DOHH2 (cell line): Measurements from ENCODE around the gene B3GALT5.

Experiments used
- EZH2phosphoT487 ChIP-seq: fragments of 200-600 bp; sonication (generic); IDR thresholded peaks from 2 replicates; pipeline ENCODE4 v1.6.1; 2017; ENCODE audit warnings: borderline replicate concordance, mild to moderate bottlenecking, antibody characterized with exemption, low read length, moderate library complexity, mixed read lengths
- TF ChIP-seq, protein P1 (sequence below): fragments of 200-600 bp; sonication (generic); IDR thresholded peaks from one replicate; pipeline ENCODE4 v1.5.1; 2014; ENCODE audit warnings: antibody characterized with exemption, mild to moderate bottlenecking, low read depth, low read length; ENCODE audit not compliant: poor library complexity, severe bottlenecking

DNA sequence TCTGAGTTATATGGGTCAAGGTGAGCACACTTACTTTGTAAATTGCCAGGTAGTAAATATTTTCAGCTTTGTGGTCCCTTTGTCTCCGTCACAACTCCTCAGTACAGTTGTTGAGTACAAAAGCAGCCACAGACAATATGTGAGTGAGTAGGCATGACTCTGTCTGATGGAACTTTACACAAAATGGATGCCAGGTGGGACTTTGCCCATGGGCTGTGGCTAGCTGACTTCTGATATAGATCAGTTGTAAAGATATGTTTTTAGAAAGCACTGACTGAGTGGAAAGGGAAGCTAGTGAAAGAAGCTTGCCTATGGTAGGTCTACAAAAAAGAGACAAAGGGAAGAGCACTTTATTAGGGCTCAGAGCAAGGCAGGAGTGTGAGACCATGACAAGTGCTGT is 109.1 kb downstream of the B3GALT5 start:
- TF ChIP-seq EZH2phosphoT487: no peak
- TF ChIP-seq, protein P1, sequence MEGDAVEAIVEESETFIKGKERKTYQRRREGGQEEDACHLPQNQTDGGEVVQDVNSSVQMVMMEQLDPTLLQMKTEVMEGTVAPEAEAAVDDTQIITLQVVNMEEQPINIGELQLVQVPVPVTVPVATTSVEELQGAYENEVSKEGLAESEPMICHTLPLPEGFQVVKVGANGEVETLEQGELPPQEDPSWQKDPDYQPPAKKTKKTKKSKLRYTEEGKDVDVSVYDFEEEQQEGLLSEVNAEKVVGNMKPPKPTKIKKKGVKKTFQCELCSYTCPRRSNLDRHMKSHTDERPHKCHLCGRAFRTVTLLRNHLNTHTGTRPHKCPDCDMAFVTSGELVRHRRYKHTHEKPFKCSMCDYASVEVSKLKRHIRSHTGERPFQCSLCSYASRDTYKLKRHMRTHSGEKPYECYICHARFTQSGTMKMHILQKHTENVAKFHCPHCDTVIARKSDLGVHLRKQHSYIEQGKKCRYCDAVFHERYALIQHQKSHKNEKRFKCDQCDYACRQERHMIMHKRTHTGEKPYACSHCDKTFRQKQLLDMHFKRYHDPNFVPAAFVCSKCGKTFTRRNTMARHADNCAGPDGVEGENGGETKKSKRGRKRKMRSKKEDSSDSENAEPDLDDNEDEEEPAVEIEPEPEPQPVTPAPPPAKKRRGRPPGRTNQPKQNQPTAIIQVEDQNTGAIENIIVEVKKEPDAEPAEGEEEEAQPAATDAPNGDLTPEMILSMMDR: no peak
